OCI-LY1 (cell line): Measurements from ENCODE around the gene PLEK.

Source experiments
- H2AFZ ChIP-seq: fragments of 200-600 bp; sonication (generic), shearing (Covaris generic); 2 replicates; pipeline ENCODE4 v1.6.0; 2014; ENCODE audit warnings: antibody characterized with exemption, mild to moderate bottlenecking, low read length
- H3F3A ChIP-seq: fragments of 200-600 bp; sonication (generic), shearing (Covaris generic); 2 replicates; pipeline ENCODE4 v1.6.0; 2014; ENCODE audit warnings: mild to moderate bottlenecking, antibody characterized with exemption, low read length, moderate library complexity; ENCODE audit not compliant: insufficient read depth
- H3K27ac ChIP-seq: fragments of 200-600 bp; sonication (generic); 2 replicates; pipeline ENCODE4 v1.5.1; 2014; ENCODE audit warnings: low read length, mixed run types, mild to moderate bottlenecking, low read depth; ENCODE audit not compliant: poor library complexity, severe bottlenecking
- H3K27me3 ChIP-seq: fragments of 200-600 bp; sonication (generic); 2 replicates; pipeline ENCODE4 v1.6.0; 2014; ENCODE audit warnings: antibody characterized with exemption, mild to moderate bottlenecking, low read length, moderate library complexity; ENCODE audit not compliant: insufficient read depth
- H3K36me3 ChIP-seq: fragments of 200-600 bp; sonication (generic); 2 replicates; pipeline ENCODE4 v1.6.1; 2014; ENCODE audit warnings: mild to moderate bottlenecking, antibody characterized with exemption, low read length, moderate library complexity, mixed read lengths; ENCODE audit not compliant: insufficient read depth
- H3K4me1 ChIP-seq: fragments of 200-600 bp; sonication (generic); 2 replicates; pipeline ENCODE4 v1.5.1; 2014; ENCODE audit warnings: mild to moderate bottlenecking, low read length, moderate library complexity; ENCODE audit not compliant: insufficient read depth, severe bottlenecking
- H3K4me2 ChIP-seq: fragments of 200-600 bp; sonication (generic), shearing (Covaris generic); 2 replicates; pipeline ENCODE4 v1.6.1; 2014; ENCODE audit warnings: low read length
- H3K4me3 ChIP-seq: fragments of 200-600 bp; sonication (generic); 2 replicates; pipeline ENCODE4 v1.5.1; 2014; ENCODE audit warnings: low read length, low read depth, mild to moderate bottlenecking, mixed read lengths; ENCODE audit not compliant: poor library complexity, severe bottlenecking
- H3K79me2 ChIP-seq: fragments of 200-600 bp; shearing (Covaris generic); 2 replicates; pipeline ENCODE4 v1.6.1; 2016; ENCODE audit warnings: mixed run types, low read length, mixed read lengths; ENCODE audit not compliant: insufficient read depth
- H3K9ac ChIP-seq: fragments of 200-600 bp; sonication (generic), shearing (Covaris generic); 2 replicates; pipeline ENCODE4 v1.6.1; 2014; ENCODE audit warnings: mild to moderate bottlenecking, low read length, mixed read lengths
- H3K9me2 ChIP-seq: fragments of 200-600 bp; sonication (generic), shearing (Covaris generic); 2 replicates; pipeline ENCODE4 v1.6.1; 2014; ENCODE audit warnings: low read depth, mild to moderate bottlenecking, low read length, mixed read lengths
- H3K9me3 ChIP-seq: fragments of 200-600 bp; shearing (Covaris generic); 2 replicates; pipeline ENCODE4 v1.6.1; 2014; ENCODE audit warnings: low read length, mixed read lengths
- H4K20me1 ChIP-seq: fragments of 200-600 bp; sonication (generic), shearing (Covaris generic); 2 replicates; pipeline ENCODE4 v1.6.0; 2016; ENCODE audit warnings: mild to moderate bottlenecking, low read length; ENCODE audit not compliant: insufficient read depth
- CTCF ChIP-seq: fragments of 200-600 bp; sonication (generic), shearing (Covaris generic); IDR thresholded peaks from 2 replicates; pipeline ENCODE4 v1.5.1; 2017; ENCODE audit warnings: mild to moderate bottlenecking, antibody characterized with exemption, low read length, moderate library complexity, mixed read lengths
- EZH2 ChIP-seq: fragments of 200-600 bp; sonication (generic), shearing (Covaris generic); IDR thresholded peaks from 2 replicates; pipeline ENCODE4 v1.8.0; 2017; ENCODE audit warnings: borderline replicate concordance, mixed run types, mild to moderate bottlenecking, antibody characterized with exemption, low read length, moderate library complexity, mixed read lengths

The PLEK gene

GRCh38 chr2:68340226-68341061 is 24.6 kb upstream of the PLEK start:
- Histone ChIP-seq H3K9me3 (no peaks in the 10 kb centered on the region), H2AFZ (no peak overlapping the region), H3K79me2 (no peaks in the 10 kb centered on the region), H4K20me1 (no peaks in the 10 kb centered on the region), H3K4me1 (no peaks in the 10 kb centered on the region), H3K4me3 (no peak overlapping the region), H3K36me3 (no peaks in the 10 kb centered on the region), H3K9ac (no peak overlapping the region), H3K27ac (no peak overlapping the region), H3K27me3 (no peaks in the 10 kb centered on the region), H3K9me2 (no peaks in the 10 kb centered on the region), H3K4me2 (no peak overlapping the region), H3F3A (no peaks in the 10 kb centered on the region)
- no peak for TF ChIP-seq EZH2

- Histone ChIP-seq H3K79me2 (no peaks in the 10 kb centered on the region), H3K36me3 (no peaks in the 10 kb centered on the region), H3K4me1 (no peaks in the 10 kb centered on the region), H4K20me1 (no peaks in the 10 kb centered on the region), H3K4me3 (no peak overlapping the region), H3K9me2 (no peaks in the 10 kb centered on the region), H2AFZ (no peak overlapping the region), H3K4me2 (no peak overlapping the region), H3K27ac (no peak overlapping the region), H3K9me3 (no peaks in the 10 kb centered on the region), H3K27me3 (no peaks in the 10 kb centered on the region), H3K9ac (no peak overlapping the region), H3F3A (no peaks in the 10 kb centered on the region)
- no peak for TF ChIP-seq CTCF
- no peak for TF ChIP-seq EZH2
These were observed 24.1 kb upstream of the PLEK start for GRCh38 chr2:68341062-68341329.

GRCh38 chr2:68341583-68341982 is 23.5 kb upstream of the PLEK start:
- H3K9ac ChIP-seq: no peak overlapping the region
- TF ChIP-seq EZH2 (no peak), CTCF (no peak)
- H3K4me2 ChIP-seq: no peak overlapping the region
- H3K4me3 ChIP-seq: no peak overlapping the region
- H2AFZ ChIP-seq: no peak overlapping the region
- H4K20me1 ChIP-seq: no peaks in the 10 kb centered on the region
- no peaks in the 10 kb centered on the region for H3K9me2 ChIP-seq
- H3K79me2 ChIP-seq: no peaks in the 10 kb centered on the region
- no peaks in the 10 kb centered on the region for H3K27me3 ChIP-seq
- H3K27ac ChIP-seq: no peak overlapping the region
- no peaks in the 10 kb centered on the region for H3K9me3 ChIP-seq
- no peaks in the 10 kb centered on the region for H3F3A ChIP-seq
- H3K36me3 ChIP-seq: no peaks in the 10 kb centered on the region
- no peaks in the 10 kb centered on the region for H3K4me1 ChIP-seq

DNA sequence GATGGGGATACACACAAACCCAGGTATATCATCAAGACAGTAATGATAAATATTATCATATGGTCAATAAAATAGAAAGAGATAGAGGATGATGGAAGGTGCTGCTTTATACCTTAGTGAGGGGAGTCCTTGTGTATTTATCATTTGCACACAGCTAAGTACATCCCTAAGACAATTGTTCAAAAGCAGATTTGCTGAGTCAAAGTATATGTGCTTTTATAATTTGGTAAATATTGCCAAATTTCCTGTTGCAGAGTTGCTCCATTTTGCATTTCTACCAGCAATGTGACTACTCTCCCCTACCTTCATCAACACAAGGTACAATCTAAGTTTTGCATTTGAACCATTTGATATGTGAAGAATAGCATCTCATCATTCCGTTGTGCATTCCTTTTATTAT is 22.6 kb upstream of the PLEK start:
- H3K4me3 ChIP-seq: no peak overlapping the region
- no peaks in the 10 kb centered on the region for H3K79me2 ChIP-seq
- H3K9me3 ChIP-seq: no peaks in the 10 kb centered on the region
- no peaks in the 10 kb centered on the region for H3K27me3 ChIP-seq
- H4K20me1 ChIP-seq: no peaks in the 10 kb centered on the region
- no peaks in the 10 kb centered on the region for H3K9me2 ChIP-seq
- no peak overlapping the region for H3K9ac ChIP-seq
- no peak overlapping the region for H2AFZ ChIP-seq
- TF ChIP-seq CTCF (no peak), EZH2 (no peak)
- no peaks in the 10 kb centered on the region for H3K36me3 ChIP-seq
- H3K4me1 ChIP-seq: no peaks in the 10 kb centered on the region
- H3K27ac ChIP-seq: no peak overlapping the region
- H3K4me2 ChIP-seq: no peak overlapping the region
- H3F3A ChIP-seq: no peaks in the 10 kb centered on the region
